GM12878 (cell line): ENCODE data around the gene CAMKK1. TPM values are rescaled to one million over a fixed set of nuclear protein-coding genes. Genes with fewer than 3 reads are reported as not detected.

Experiments
- ATAC-seq: fragments of 200-7000 bp; cut with Tn5 transposase; 3 replicates; pipeline ENCODE4 v1.9.1; 2020; ENCODE audit warnings: mild to moderate bottlenecking, moderate library complexity
- BruUV-seq: library from RNA; stranded (reverse); fragments of 400-500 nt; replicated peaks from 2 replicates; lab custom pipeline; 2021; lab: Mats Ljungman, UMichigan
- CTCF ChIA-PET: fragments of 300-600 bp; sonication (Branson Sonifier 250); formaldehyde crosslinking; extraction: SDS; loops from one replicate; lab custom pipeline; 2021; ENCODE audit warnings: inconsistent platforms; lab: Yijun Ruan, JAX
- POLR2A ChIA-PET: fragments of 350-600 bp; formaldehyde crosslinking; extraction: SDS; loops from one replicate; lab custom pipeline; 2021; ENCODE audit warnings: inconsistent platforms; lab: Charles Lee
- RAD21 ChIA-PET: fragments of 300-600 bp; sonication (Branson Sonifier 250); formaldehyde crosslinking; loops from one replicate; lab custom pipeline; 2023; ENCODE audit warnings: antibody characterized with exemption; ENCODE audit not compliant: unreplicated experiment; lab: Charles Lee
- SMC1A ChIA-PET: fragments of 300-600 bp; sonication (Branson Sonifier 250); formaldehyde crosslinking; loops from one replicate; lab custom pipeline; 2023; ENCODE audit not compliant: unreplicated experiment, uncharacterized antibody; lab: Charles Lee
- DNase-seq: peaks from one replicate; pipeline ENCODE4 v3.0.0-alpha.2; 2011; ENCODE audit warnings: low read depth, low spot score
- FAIRE-seq: peaks from 3 replicates; lab custom pipeline; 2011; peaks lifted over from hg19 to GRCh38; lab: Jason Lieb, UNC
- H2AFZ ChIP-seq: 2 replicates; pipeline ENCODE4 v1.6.0; 2011; ENCODE audit warnings: low read depth, low read length, control low read depth; ENCODE audit not compliant: control insufficient read depth
- H3K27ac ChIP-seq: 2 replicates; pipeline ENCODE4 v1.5.1; 2011; ENCODE audit warnings: control low read depth; ENCODE audit not compliant: control insufficient read depth, insufficient read depth
- H3K27me3 ChIP-seq, 2 experiments: replicated peaks in 1 of 2; 2 replicates each; pipeline versions ENCODE4 v1.6.0 to v1.6.1; 2011; ENCODE audit warnings: low read length in 1 of 2; ENCODE audit not compliant: control insufficient read depth in 2 of 2, insufficient read depth in 2 of 2
- H3K36me3 ChIP-seq, 2 experiments: 2 replicates each; pipeline ENCODE4 v1.5.1; 2011; ENCODE audit warnings: low read length in 1 of 2; ENCODE audit not compliant: control insufficient read depth in 2 of 2, insufficient read depth in 2 of 2
- H3K4me1 ChIP-seq: 2 replicates; pipeline ENCODE4 v1.6.1; 2011; ENCODE audit warnings: mild to moderate bottlenecking, low read length, moderate library complexity, mixed read lengths; ENCODE audit not compliant: control insufficient read depth, insufficient read depth
- H3K4me2 ChIP-seq: 2 replicates; pipeline ENCODE4 v1.6.0; 2011; ENCODE audit warnings: control low read depth; ENCODE audit not compliant: control insufficient read depth, insufficient read depth
- H3K4me3 ChIP-seq: fragments of 200-600 bp; sonication (generic); 2 replicates; pipeline ENCODE4 v1.5.1; 2016
- H3K79me2 ChIP-seq: 2 replicates; pipeline ENCODE4 v1.6.0; 2011; ENCODE audit warnings: low read length; ENCODE audit not compliant: control insufficient read depth, insufficient read depth
- H3K9ac ChIP-seq: 2 replicates; pipeline ENCODE4 v1.8.0; 2011; ENCODE audit warnings: low read length, control low read depth, mixed read lengths; ENCODE audit not compliant: control insufficient read depth, insufficient read depth
- H3K9me3 ChIP-seq: replicated peaks from 3 replicates; pipeline ENCODE4 v1.5.1; 2011; ENCODE audit warnings: mild to moderate bottlenecking, low read length; ENCODE audit not compliant: control insufficient read depth, insufficient read depth
- H4K20me1 ChIP-seq: 2 replicates; pipeline ENCODE4 v1.6.0; 2011; ENCODE audit not compliant: control insufficient read depth, insufficient read depth
- CBX3 ChIP-seq: fragments of 200-600 bp; sonication (generic); IDR thresholded peaks from 2 replicates; pipeline ENCODE4 v1.6.1; 2016; ENCODE audit warnings: low read depth, borderline replicate concordance
- CREB1 ChIP-seq: IDR thresholded peaks from 2 replicates; pipeline ENCODE4 v1.6.1; 2012; ENCODE audit warnings: low read depth, mild to moderate bottlenecking, inconsistent platforms
- JUNB ChIP-seq: IDR thresholded peaks from 2 replicates; pipeline ENCODE4 v1.6.1; 2016; ENCODE audit warnings: antibody characterized with exemption, mild to moderate bottlenecking
- MYC ChIP-seq: IDR thresholded peaks from 2 replicates; pipeline ENCODE4 v1.6.1; 2011; ENCODE audit warnings: mild to moderate bottlenecking, low read length, moderate library complexity, inconsistent platforms; ENCODE audit not compliant: insufficient read depth, insufficient replicate concordance, insufficient read length, severe bottlenecking
- RAD21 ChIP-seq: IDR thresholded peaks from 2 replicates; pipeline ENCODE4 v1.6.1; 2011; ENCODE audit warnings: mild to moderate bottlenecking, low read depth, low read length, moderate library complexity; ENCODE audit not compliant: insufficient read depth
- RBBP5 ChIP-seq: fragments of 200-600 bp; sonication (generic); conservative IDR thresholded peaks from 2 replicates; pipeline ENCODE4 v1.6.1; 2016
- STAT1 ChIP-seq: fragments of 450-650 bp; conservative IDR thresholded peaks from 2 replicates; pipeline ENCODE4 v1.6.1; 2014; ENCODE audit warnings: antibody characterized with exemption, mild to moderate bottlenecking
- TARDBP ChIP-seq: IDR thresholded peaks from 2 replicates; pipeline ENCODE4 v1.6.1; 2016; ENCODE audit warnings: borderline replicate concordance
- WGBS: methylation state at CpG from one replicate; pipeline ENCODE4 v1.1.6; 2016; ENCODE audit warnings: low lambda C conversion rate; ENCODE audit not compliant: insufficient replicate concordance, insufficient coverage; ENCODE audit errors: missing lambda C conversion rate; 5-methylcytosine and 5-hydroxymethylcytosine counted together
- in situ Hi-C: fragments of 300-500 bp; cut with MboI; formaldehyde crosslinking; loops from 9 replicates; pipeline ENCODE4 v1.14.3; 2018; ENCODE audit warnings: mixed read lengths
- intact Hi-C: fragments of 100-400 bp; cut with micrococcal nuclease; formaldehyde crosslinking; loops from one replicate; pipeline ENCODE4 v1.14.2; 2022; ENCODE audit not compliant: unreplicated experiment
- polyA plus RNA-seq, 11 experiments: library from polyadenylated mRNA; depleted of rRNA in 4 of 11; unstranded in 6 of 11; stranded (reverse) in 5 of 11; fragments of >200 nt; fragmentation: Nextera tagmentation in 4 of 11; fragmentation: Illumina TruSeq in 1 of 11; extraction: Ambion mirVana in 4 of 11; extraction: Trizol in 1 of 11; gene quantifications; 1 replicate in 1 of 11; 2 replicates in 10 of 11; pipeline versions ENCODE4 v1.2.1 to v1.2.3, GENCODE V29; 2011 to 2016; ENCODE audit warnings: inconsistent platforms in 2 of 11, missing spikeins in 2 of 11, low read depth in 1 of 11
- total RNA-seq, 4 experiments: library from RNA; depleted of rRNA in 3 of 4; stranded (reverse); fragments of >200 nt in 3 of 4; fragmentation: Illumina TruSeq in 1 of 4; extraction: Trizol in 1 of 4; gene quantifications; 2 replicates each; pipeline versions ENCODE4 v1.2.1 to v1.2.3, GENCODE V29; 2013 to 2021
- TF ChIP-seq, protein P1 (sequence below): IDR thresholded peaks from 2 replicates; pipeline ENCODE4 v1.6.1; 2011; ENCODE audit warnings: mild to moderate bottlenecking, low read depth, low read length, moderate library complexity; ENCODE audit not compliant: insufficient replicate concordance
- TF ChIP-seq, protein P2 (sequence below): IDR thresholded peaks from 2 replicates; pipeline ENCODE4 v1.6.1; 2012; ENCODE audit warnings: low read length, inconsistent platforms
- TF ChIP-seq, protein P3 (sequence below): IDR thresholded peaks from 2 replicates; pipeline ENCODE4 v1.6.1; 2012; ENCODE audit warnings: mild to moderate bottlenecking, low read depth, low read length
- TF ChIP-seq, protein P4 (sequence below): IDR thresholded peaks from 2 replicates; pipeline ENCODE4 v1.6.1; 2011; ENCODE audit warnings: borderline replicate concordance, low read depth, mild to moderate bottlenecking, moderate library complexity, low read length; ENCODE audit not compliant: insufficient read depth, poor library complexity, severe bottlenecking

CAMKK1 gene
- total and polyA plus RNA-seq, 10 of the 15 experiments (the other 5 are each of a cell fraction or from before 2014, with no cell fraction given), result 0.06 to 0.84 (median 0.37) TPM

DNA sequence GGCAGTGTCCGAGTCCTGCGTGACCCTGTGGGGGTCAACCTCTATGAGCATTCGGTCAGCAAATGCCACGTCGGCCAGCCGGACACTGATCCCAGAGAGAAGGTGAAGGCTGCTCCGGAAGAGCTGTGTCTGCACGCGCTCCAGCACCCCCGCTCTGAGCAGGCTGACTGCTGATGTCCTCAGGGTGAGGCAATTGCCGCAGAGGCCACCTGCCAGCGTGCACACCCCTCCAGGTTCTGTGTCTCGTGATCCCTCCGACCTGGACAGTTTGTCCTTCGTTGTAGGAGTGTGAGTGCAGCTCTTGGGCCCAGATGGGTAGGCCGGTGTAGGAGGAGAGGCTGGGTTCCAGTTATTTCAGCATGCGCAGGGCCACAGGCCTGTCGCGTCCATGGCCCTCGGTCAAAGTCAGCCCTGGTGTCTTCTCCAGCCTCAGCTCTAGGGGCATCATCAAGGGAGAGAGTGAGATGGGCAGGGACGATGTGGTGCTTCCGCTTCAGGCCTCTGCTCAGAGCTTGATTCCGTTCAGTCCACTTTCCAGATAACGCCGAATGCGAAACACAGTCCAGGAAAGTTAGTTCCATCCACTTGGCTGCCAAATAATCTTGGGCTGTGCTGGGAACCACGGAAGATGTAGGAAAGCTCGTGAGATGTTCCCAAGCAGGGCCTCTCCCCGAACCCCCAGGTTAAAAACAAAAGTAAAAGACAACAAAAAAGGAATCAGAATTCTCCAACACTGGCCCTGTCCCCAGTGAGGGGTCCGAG is 31.7 kb downstream of the CAMKK1 start:
- ChIA-PET POLR2A (no interaction called here), SMC1A (interaction anchor here (1.0 to 1.4 kb wide), 5 partner anchors 10 to 214 kb away, joined by 3 to 7 read pairs (median 3); no protein-coding TSS in a partner anchor), RAD21 (interaction anchor here (0.6 to 0.9 kb wide), 2 partner anchors 123 to 214 kb away, joined by 3 read pairs; no protein-coding TSS in a partner anchor), CTCF (interaction anchor here (0.7 to 2.2 kb wide), 5 partner anchors 15 to 214 kb away, joined by 3 to 7 read pairs (median 4); partner anchors contain the start of gene NCBP3)
- Histone ChIP-seq H3K9me3 (no peaks in the 10 kb centered on the region), H3K79me2 (no peaks in the 10 kb centered on the region), H3K4me1 (no peaks in the 10 kb centered on the region), H3K9ac (no peak overlapping the region), H3K27me3 (no peaks in the 10 kb centered on the region), H3K27ac (no peak overlapping the region), H4K20me1 (no peaks in the 10 kb centered on the region), H3K4me3 (no peak overlapping the region), H3K4me2 (no peak overlapping the region), H3K36me3 (no peaks in the 10 kb centered on the region), H2AFZ (no peak overlapping the region)
- no peak for DNase-seq
- FAIRE-seq, result no peak
- intact Hi-C loops (no loop called here), in situ Hi-C loops (no loop called here)
- no TSS peak for BruUV-seq
- WGBS, result 82% methylated on average over 30 of the region's 30 CpGs
- ATAC-seq, result no peak
- TF ChIP-seq RBBP5 (no peak), TARDBP (no peak), RAD21 (no peak), CBX3 (no peak), MYC (no peak), JUNB (no peak), STAT1 (no peak), CREB1 (no peak)
- TF ChIP-seq, protein P1, sequence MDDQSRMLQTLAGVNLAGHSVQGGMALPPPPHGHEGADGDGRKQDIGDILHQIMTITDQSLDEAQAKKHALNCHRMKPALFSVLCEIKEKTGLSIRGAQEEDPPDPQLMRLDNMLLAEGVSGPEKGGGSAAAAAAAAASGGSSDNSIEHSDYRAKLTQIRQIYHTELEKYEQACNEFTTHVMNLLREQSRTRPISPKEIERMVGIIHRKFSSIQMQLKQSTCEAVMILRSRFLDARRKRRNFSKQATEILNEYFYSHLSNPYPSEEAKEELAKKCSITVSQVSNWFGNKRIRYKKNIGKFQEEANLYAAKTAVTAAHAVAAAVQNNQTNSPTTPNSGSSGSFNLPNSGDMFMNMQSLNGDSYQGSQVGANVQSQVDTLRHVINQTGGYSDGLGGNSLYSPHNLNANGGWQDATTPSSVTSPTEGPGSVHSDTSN, result no peak
- TF ChIP-seq, protein P2, sequence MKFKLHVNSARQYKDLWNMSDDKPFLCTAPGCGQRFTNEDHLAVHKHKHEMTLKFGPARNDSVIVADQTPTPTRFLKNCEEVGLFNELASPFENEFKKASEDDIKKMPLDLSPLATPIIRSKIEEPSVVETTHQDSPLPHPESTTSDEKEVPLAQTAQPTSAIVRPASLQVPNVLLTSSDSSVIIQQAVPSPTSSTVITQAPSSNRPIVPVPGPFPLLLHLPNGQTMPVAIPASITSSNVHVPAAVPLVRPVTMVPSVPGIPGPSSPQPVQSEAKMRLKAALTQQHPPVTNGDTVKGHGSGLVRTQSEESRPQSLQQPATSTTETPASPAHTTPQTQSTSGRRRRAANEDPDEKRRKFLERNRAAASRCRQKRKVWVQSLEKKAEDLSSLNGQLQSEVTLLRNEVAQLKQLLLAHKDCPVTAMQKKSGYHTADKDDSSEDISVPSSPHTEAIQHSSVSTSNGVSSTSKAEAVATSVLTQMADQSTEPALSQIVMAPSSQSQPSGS, result no peak
- TF ChIP-seq, protein P3, sequence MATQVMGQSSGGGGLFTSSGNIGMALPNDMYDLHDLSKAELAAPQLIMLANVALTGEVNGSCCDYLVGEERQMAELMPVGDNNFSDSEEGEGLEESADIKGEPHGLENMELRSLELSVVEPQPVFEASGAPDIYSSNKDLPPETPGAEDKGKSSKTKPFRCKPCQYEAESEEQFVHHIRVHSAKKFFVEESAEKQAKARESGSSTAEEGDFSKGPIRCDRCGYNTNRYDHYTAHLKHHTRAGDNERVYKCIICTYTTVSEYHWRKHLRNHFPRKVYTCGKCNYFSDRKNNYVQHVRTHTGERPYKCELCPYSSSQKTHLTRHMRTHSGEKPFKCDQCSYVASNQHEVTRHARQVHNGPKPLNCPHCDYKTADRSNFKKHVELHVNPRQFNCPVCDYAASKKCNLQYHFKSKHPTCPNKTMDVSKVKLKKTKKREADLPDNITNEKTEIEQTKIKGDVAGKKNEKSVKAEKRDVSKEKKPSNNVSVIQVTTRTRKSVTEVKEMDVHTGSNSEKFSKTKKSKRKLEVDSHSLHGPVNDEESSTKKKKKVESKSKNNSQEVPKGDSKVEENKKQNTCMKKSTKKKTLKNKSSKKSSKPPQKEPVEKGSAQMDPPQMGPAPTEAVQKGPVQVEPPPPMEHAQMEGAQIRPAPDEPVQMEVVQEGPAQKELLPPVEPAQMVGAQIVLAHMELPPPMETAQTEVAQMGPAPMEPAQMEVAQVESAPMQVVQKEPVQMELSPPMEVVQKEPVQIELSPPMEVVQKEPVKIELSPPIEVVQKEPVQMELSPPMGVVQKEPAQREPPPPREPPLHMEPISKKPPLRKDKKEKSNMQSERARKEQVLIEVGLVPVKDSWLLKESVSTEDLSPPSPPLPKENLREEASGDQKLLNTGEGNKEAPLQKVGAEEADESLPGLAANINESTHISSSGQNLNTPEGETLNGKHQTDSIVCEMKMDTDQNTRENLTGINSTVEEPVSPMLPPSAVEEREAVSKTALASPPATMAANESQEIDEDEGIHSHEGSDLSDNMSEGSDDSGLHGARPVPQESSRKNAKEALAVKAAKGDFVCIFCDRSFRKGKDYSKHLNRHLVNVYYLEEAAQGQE, result no peak
- TF ChIP-seq, protein P4, sequence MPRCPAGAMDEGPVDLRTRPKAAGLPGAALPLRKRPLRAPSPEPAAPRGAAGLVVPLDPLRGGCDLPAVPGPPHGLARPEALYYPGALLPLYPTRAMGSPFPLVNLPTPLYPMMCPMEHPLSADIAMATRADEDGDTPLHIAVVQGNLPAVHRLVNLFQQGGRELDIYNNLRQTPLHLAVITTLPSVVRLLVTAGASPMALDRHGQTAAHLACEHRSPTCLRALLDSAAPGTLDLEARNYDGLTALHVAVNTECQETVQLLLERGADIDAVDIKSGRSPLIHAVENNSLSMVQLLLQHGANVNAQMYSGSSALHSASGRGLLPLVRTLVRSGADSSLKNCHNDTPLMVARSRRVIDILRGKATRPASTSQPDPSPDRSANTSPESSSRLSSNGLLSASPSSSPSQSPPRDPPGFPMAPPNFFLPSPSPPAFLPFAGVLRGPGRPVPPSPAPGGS, result no peak
